NCI-H146 (cell line): Measurements from ENCODE around the gene AGAP5.

Source experiments
- DNase-seq: peaks from one replicate; lab custom pipeline; 2025; lab: John Stamatoyannopoulos, UW

The AGAP5 gene

GRCh38 chr10:73653701-73654100 is 44.2 kb downstream of the AGAP5 start:
- no peak for DNase-seq

GRCh38 chr10:73653195-73653594 is 44.7 kb downstream of the AGAP5 start:
- DNase-seq, result no peak

- DNase-seq, result no peak
Measured at GRCh38 chr10:73650537-73651331, 47.2 kb downstream of the AGAP5 start.

- DNase-seq, result no peak
Measured at GRCh38 chr10:73649876-73650536, 47.9 kb downstream of the AGAP5 start.

GRCh38 chr10:73648975-73649829 is 48.7 kb downstream of the AGAP5 start:
- DNase-seq, result no peak

GRCh38 chr10:73647875-73648651 is 49.8 kb downstream of the AGAP5 start:
- DNase-seq, result no peak

- peak; percentile 85 for DNase-seq
Measured at GRCh38 chr10:73647211-73647874, 50.6 kb downstream of the AGAP5 start.

- DNase-seq, result no peak
Measured at GRCh38 chr10:73646598-73647041, 51.3 kb downstream of the AGAP5 start.

GRCh38 chr10:73645251-73645650 is 52.7 kb downstream of the AGAP5 start:
- no peak for DNase-seq

- DNase-seq, result no peak
Measured at GRCh38 chr10:73644767-73645166, 53.1 kb downstream of the AGAP5 start.

GRCh38 chr10:73644015-73644743 is 53.7 kb downstream of the AGAP5 start:
- peak; percentile 59 for DNase-seq

- DNase-seq, result no peak
Measured at GRCh38 chr10:73643362-73643761, 54.5 kb downstream of the AGAP5 start.

GRCh38 chr10:73641328-73642060 is 56.4 kb downstream of the AGAP5 start, which contains the start of gene MYOZ1:
Gene MYOZ1, minus strand, starts transcription at chr10:73641474. Its CDS starts 1,457 bp downstream, at chr10:73640017.
- no peak for DNase-seq

GRCh38 chr10:73639286-73639685 is 58.6 kb downstream of the AGAP5 start:
- DNase-seq, result no peak

GRCh38 chr10:73635781-73636180 is 62.1 kb downstream of the AGAP5 start:
- no peak for DNase-seq

- DNase-seq, result no peak
Measured at GRCh38 chr10:73634421-73634820, 63.5 kb downstream of the AGAP5 start.

- no peak for DNase-seq
Measured at GRCh38 chr10:73629165-73629564, 68.7 kb downstream of the AGAP5 start.

- DNase-seq, result no peak
Measured at GRCh38 chr10:73628405-73628804, 69.5 kb downstream of the AGAP5 start.

- DNase-seq, result no peak
Measured at GRCh38 chr10:73627300-73627699, 70.6 kb downstream of the AGAP5 start.
